Measurements from ENCODE around the gene AIF1L.

Gene AIF1L

GRCh38 chr9:131078427-131079366 lies 17.6 kb upstream of the AIF1L start:
- no peak for DNase-seq (ENCODE audit: low spot score)

DNA sequence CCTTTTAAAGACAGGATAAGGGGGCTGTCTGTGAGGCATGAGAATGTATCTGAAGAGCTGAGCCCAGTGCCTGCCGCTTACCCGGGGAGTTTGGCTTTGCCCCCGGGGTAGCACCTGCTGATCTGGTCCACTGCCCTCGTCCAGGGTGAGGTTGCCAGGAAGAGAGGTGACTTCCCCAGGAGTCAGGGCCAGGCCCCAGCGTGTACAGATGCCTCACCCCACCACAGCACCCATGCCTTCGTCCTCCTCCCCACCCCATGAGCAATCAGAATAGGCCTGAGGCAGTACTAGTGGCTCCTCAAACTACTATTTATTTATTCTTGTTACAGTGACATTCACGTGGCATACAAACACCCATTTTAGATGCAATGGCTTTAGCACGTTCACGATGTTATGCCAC lies 15.7 kb upstream of the AIF1L start:
- no peak for DNase-seq (ENCODE audit: low spot score)

DNA sequence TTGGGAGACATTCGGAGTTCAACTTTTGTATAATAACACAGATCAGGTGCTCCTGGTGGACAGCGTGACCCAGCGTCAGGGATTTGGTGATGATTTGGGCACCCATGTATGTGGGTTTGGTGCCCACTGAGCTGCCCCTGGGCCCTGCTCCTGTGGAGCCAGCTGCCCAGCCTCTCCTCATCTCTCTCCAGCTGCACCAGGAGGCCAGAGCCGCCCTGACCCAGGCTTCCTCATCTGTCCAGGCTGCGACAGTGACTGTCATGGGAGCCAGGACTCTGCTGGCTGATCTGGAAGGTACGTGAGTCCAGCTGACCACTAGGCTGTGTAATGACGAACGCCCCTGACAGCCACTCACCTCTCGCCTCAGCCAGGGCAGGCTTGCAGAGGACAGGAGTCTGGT lies 14.5 kb upstream of the AIF1L start:
- no peak for DNase-seq (ENCODE audit: low spot score)

GRCh38 chr9:131082774-131083512 lies 13.4 kb upstream of the AIF1L start:
- DNase-seq (ENCODE audit: low spot score), result no peak

- DNase-seq (ENCODE audit: low spot score), result no peak
These were observed 11.5 kb upstream of the AIF1L start for GRCh38 chr9:131084661-131085369.

DNA sequence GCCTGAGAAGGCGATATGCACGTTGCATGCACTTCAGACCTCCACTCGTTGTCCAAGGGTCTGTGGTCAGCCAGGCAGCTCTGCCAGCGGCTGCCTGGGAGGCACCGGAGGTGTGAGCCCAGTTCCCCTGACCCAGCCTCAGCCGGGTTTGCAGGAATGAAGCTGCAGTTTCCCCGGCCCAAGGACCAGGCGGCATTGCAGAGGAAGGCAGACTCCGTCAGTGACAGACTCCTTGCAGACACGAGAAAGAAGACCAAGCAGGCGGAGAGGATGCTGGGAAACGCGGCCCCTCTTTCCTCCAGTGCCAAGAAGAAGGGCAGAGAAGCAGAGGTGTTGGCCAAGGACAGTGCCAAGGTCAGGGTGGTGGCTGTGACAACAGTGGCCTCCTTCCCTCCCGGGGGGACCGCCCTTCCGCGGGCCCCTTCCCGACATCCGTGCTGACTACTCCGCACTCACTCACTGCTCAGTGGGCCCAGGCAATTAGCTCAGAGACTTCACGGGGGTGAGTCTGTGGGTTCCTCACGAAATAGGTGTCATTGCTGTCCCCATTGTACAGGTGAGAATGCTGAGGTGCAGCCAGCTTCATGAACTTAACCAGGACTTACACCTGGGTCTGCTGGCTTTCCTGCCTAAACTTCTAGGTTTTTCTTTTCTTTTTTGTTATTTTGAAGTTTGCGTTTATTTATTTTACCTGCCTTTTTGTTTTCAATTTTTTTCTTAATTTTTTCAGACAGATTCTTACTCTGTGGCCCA lies 10.8 kb upstream of the AIF1L start:
- no peak for DNase-seq (ENCODE audit: low spot score)

- DNase-seq (ENCODE audit: low spot score), result no peak
These were observed 8.9 kb upstream of the AIF1L start for GRCh38 chr9:131087354-131087893.

- DNase-seq (ENCODE audit: low spot score), result no peak
These were observed 6.1 kb upstream of the AIF1L start for GRCh38 chr9:131090025-131090787.

DNA sequence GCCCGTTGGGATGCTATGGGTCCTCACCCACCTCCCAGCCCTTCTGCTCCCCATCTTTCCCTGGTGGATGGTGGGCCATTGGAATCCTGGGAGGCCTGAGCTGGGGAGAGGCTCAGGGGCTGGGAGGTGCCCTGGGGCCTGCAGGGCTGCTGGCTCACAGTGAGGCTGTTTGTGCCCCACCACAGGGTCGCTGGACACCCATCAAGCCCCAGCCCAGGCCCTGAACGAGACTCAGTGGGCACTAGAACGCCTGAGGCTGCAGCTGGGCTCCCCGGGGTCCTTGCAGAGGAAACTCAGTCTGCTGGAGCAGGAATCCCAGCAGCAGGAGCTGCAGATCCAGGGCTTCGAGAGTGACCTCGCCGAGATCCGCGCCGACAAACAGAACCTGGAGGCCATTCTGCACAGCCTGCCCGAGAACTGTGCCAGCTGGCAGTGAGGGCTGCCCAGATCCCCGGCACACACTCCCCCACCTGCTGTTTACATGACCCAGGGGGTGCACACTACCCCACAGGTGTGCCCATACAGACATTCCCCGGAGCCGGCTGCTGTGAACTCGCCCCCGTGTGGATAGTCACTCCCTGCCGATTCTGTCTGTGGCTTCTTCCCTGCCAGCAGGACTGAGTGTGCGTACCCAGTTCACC lies 4.9 kb upstream of the AIF1L start:
- DNase-seq (ENCODE audit: low spot score), result no peak

GRCh38 chr9:131092030-131092429 lies 4.3 kb upstream of the AIF1L start:
- no peak for DNase-seq (ENCODE audit: low spot score)

DNA sequence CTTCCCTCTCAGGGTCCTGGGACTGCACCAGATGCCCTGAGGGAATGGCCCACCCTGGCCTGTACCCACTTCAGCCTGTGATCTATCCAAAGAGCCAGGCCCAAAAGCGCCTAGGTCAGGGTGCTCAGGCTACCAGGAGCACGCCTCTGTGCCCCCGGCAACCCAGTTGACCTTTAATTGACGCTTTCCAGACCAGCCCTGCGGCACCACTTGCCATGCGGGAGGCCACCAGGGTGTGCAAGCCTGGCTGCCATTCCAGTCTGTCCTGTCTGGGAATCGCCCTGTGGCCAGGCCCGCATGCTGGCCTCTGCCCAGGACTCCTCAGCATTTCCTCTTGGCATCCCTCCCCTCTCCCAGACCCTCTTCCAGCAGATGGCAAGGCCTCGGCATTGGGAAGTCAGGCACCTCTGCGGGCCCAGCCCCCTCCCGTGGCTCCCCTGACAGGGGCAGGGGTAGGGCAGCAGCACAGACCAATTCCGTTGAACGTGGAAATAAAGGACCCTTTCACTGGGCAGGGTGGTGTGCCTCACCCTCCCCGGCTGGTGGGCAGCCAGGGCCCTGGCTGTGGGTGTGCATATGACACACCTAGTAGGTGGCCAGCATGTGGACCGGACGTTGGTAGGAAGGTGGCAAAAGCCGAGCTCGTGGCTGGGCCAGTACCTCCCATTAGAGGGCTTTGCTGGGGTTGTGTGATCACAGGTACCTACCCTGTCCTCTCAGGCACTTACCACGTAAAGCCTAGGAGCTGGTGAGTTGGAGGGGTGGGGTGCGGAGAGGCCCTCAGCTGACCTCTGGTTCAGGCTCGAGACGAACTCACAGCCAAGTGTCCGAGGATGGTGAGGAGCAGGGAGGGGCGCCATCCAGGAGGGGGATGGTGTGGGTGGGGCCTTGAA lies 3.5 kb upstream of the AIF1L start:
- DNase-seq (ENCODE audit: low spot score), result no peak

GRCh38 chr9:131094015-131094414 lies 2.3 kb upstream of the AIF1L start:
- no peak for DNase-seq (ENCODE audit: low spot score)

DNA sequence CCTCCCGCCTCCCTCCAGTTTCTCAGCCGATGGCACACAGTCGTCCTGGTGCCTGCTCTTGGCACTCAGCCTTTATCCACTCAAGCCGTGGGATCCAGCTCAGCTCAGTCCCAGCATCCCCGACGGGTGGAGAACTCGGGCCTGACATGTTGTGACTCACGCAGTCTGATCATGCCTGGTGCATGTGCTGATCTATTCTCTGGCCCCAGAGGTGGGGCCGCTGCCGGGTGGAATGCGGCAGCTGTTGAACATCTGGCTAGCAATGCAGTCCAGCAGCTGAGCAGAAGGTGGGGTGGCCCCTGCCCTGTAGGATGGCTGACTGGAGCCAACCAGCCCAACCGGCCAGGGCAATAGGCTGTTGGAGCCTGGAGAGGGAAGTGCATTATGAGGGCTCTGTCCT lies 1.7 kb upstream of the AIF1L start:
- DNase-seq (ENCODE audit: low spot score), result no peak

DNA sequence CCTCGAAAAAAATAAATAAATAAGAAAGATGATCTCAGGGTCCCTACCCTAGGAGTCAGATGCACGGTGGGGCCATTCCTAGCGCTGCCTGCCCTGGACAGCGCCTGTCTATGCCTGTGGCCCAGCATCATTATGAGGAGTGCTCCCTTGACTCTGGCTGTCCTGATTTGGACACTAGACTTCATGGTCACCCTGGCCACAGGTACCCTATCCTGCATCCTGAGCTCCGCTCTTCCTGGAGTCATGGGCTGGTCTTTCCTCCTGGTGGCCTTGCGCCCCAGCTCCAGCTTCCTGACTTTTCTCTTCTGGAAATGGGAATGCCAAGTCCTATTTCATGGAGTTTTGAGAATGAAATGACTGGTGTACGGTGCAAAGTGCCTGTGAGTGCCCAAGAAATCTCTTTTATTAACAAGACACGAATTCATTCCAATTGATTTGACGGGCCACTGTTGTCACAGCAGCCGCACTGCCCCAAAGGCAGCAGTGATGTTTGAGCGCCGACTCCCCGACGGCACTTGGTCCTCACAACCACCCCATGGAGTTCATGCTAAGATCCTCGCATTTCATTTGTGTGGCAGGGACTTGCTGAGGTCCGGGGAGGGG lies 564 bp upstream of the AIF1L start:
- DNase-seq (ENCODE audit: low spot score), result no peak

DNA sequence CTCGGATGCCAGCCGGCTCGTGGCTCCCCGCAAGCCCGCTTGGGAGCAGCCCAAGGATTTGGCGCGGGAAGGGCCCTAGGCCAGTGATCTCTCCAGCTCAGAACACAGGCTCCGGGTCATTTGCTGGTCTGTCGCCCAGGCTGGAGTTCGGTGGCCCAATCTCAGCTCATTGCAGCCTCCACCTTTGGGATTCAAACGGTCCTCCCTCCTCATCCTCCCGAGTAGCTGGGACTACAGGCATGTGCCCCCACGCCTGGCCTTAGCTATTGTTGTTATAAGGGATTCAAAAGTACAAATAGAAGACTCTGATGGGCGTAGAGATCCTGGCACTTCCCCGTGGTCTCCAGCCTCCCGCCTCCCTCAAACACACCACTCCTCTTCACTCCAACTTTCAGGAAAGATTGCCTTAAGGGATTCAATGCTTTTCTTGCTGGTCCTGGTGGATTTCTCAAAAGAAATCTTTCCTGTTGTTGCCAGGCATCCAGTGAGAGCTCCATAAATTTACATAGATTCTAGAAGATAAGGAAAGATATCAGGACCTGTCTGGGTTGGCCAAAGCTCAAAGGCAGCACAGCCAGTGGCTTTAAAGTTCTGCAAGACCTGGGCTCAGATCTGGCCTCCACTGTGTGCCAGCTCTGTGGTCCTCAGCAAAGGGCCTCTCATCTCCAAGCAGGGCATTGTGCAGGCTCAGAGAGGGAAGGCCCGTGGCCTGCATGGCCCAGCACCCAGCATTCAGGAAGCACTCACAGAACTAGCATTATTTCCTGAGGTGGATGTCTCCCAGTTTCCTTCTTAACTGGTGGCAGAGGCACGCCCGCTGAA lies 1.0 kb downstream of the AIF1L start:
- DNase-seq (ENCODE audit: low spot score), result no peak

DNA sequence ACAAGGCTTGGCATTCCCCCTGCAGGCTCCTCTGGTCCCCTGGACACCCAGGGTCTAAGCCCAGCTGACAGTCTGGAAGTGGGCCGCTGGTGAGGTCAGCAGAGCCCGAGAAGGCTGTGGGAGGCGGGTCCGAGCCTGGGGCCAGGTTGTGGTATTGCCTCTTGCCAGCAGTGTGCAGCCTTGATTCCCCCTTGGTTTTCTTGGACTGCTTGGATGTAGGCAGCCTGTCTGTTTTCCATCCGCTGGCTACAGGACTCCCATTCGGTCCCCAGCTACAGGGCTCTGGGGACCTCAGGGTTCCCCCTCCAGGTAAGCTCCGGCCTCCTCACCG lies 1.6 kb downstream of the AIF1L start:
- DNase-seq (ENCODE audit: low spot score), result no peak

DNA sequence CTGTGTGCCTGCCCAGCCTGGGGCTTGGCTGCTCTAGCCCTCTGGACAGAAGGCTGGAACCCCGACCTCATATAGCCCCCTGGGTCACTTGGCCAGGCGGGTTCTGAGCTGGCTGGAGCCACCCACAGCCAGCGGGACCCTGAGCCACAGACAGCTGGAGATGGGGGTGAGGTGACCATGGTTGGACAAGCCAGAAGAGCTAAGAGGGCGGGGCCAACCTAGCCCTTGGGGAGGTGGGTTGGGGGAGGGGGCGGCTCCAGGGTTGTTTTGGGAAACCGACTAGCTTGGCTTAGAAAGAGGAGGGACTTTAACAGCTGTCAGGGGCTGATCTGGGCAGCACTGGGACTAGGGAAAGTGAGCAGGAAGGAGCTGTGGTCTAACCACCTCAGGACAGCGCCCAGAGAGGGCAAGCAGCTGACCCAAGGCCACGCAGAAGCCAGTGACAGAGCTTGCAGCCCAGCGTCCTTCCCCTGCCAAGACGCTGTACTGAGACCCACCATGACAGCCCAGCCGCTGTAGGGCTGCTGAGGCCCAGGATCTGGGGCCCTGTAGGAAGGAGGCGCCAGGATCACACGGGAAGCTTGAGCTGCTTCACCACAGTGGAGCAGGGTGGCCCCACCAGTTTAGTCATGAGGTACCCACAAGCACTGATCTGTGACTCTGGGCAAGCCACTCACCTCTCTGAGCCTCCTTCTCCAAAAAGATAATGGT lies 2.2 kb downstream of the AIF1L start:
- DNase-seq (ENCODE audit: low spot score), result no peak
